Prostate gland (tissue), 2 donors: Measurements from ENCODE around the gene CCDC34. TPM values are rescaled to one million over a fixed set of nuclear protein-coding genes. Genes with fewer than 3 reads are reported as not detected.

Experiments
- DNase-seq: peaks from one replicate; pipeline ENCODE4 v3.0.0-alpha.2; 2019; ENCODE audit warnings: low spot score
- H3K27ac ChIP-seq, 2 donors: fragments of 200-600 bp; sonication (generic); 2 replicates each; pipeline ENCODE4 v1.5.1; 2017 to 2019
- H3K27me3 ChIP-seq: fragments of 200-600 bp; sonication (generic); replicated peaks from 2 replicates; pipeline ENCODE4 v1.5.1; 2019; ENCODE audit not compliant: insufficient read depth
- H3K36me3 ChIP-seq, 2 donors: fragments of 200-600 bp; sonication (generic); 1 replicate in 1 of 2; 2 replicates in 1 of 2; pipeline versions ENCODE4 v1.5.1 to v1.8.1; 2017 to 2019
- H3K4me1 ChIP-seq: fragments of 200-600 bp; sonication (generic); replicated peaks from 2 replicates; pipeline ENCODE4 v1.5.1; 2019
- H3K4me3 ChIP-seq, 2 donors: fragments of 200-600 bp; sonication (generic); 2 replicates each; pipeline ENCODE4 v1.5.1; 2017 to 2019
- H3K9me3 ChIP-seq: fragments of 200-600 bp; sonication (generic); 2 replicates; pipeline ENCODE4 v1.5.1; 2017
- POLR2A ChIP-seq: fragments of 450-650 bp; IDR thresholded peaks from one replicate; pipeline ENCODE4 v1.6.1; 2016; ENCODE audit warnings: antibody characterized with exemption, mild to moderate bottlenecking
- POLR2AphosphoS5 ChIP-seq: sonication (generic); formaldehyde crosslinking; IDR thresholded peaks from one replicate; pipeline ENCODE4 v1.6.1; 2017; ENCODE audit warnings: antibody characterized with exemption
- WGBS: methylation state at CpG from one replicate; pipeline ENCODE4 v1.1.5; 2018; 5-methylcytosine and 5-hydroxymethylcytosine counted together
- intact Hi-C: fragments of 100-400 bp; cut with DNase I; formaldehyde crosslinking; loops from one replicate; pipeline ENCODE4 v1.14.2; 2022
- total RNA-seq, 2 donors: library from RNA; depleted of rRNA; stranded (reverse); fragments of >200 nt; gene quantifications; one replicate each; pipeline ENCODE4 v1.1.0, GENCODE V29; 2016
- TF ChIP-seq, protein P1 (sequence below), 4 experiments: fragments of 200-600 bp in 2 of 4; fragments of 450-650 bp in 2 of 4; sonication (generic) in 2 of 4; IDR thresholded peaks; 1 replicate in 3 of 4; 2 replicates in 1 of 4; pipeline ENCODE4 v1.5.1; 2016 to 2019; ENCODE audit warnings: antibody characterized with exemption in 4 of 4, mild to moderate bottlenecking in 2 of 4, moderate library complexity in 2 of 4

CCDC34 gene
- total RNA-seq, 2 donors from 2014 or later = 5.7 to 6.7 TPM

DNA sequence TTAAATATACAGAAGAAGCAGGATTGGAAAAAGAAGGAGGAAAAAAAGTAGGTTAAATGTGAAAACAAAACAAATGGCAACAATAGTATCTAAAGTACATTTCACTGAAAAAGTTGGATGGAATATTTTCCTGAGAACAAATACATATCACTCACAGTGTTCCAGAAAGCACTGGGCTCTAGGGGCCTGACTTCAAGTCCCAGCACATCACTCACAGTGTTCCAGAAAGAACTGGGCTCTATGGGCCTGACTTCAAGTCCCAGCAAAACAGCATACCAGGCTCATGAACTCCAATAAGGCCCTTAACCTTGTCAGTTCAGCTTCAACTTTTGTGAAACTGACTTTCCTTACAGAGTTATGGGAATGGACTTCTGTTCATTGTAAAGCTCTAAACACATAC, 46.0 kb upstream of the CCDC34 start:
- Histone ChIP-seq H3K36me3 (no peaks in the 10 kb centered on the region), H3K27me3 (no peaks in the 10 kb centered on the region), H3K9me3 (no peaks in the 10 kb centered on the region), H3K4me3 (no peak overlapping the region), H3K4me1 (no peaks in the 10 kb centered on the region), H3K27ac (no peak overlapping the region)
- intact Hi-C loops = no loop called here
- TF ChIP-seq, protein P1, sequence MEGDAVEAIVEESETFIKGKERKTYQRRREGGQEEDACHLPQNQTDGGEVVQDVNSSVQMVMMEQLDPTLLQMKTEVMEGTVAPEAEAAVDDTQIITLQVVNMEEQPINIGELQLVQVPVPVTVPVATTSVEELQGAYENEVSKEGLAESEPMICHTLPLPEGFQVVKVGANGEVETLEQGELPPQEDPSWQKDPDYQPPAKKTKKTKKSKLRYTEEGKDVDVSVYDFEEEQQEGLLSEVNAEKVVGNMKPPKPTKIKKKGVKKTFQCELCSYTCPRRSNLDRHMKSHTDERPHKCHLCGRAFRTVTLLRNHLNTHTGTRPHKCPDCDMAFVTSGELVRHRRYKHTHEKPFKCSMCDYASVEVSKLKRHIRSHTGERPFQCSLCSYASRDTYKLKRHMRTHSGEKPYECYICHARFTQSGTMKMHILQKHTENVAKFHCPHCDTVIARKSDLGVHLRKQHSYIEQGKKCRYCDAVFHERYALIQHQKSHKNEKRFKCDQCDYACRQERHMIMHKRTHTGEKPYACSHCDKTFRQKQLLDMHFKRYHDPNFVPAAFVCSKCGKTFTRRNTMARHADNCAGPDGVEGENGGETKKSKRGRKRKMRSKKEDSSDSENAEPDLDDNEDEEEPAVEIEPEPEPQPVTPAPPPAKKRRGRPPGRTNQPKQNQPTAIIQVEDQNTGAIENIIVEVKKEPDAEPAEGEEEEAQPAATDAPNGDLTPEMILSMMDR (IDR thresholded peaks at IDR 0.05) = no peak
- TF ChIP-seq POLR2AphosphoS5 (no peak), POLR2A (no peak)
- DNase-seq = no peak

DNA sequence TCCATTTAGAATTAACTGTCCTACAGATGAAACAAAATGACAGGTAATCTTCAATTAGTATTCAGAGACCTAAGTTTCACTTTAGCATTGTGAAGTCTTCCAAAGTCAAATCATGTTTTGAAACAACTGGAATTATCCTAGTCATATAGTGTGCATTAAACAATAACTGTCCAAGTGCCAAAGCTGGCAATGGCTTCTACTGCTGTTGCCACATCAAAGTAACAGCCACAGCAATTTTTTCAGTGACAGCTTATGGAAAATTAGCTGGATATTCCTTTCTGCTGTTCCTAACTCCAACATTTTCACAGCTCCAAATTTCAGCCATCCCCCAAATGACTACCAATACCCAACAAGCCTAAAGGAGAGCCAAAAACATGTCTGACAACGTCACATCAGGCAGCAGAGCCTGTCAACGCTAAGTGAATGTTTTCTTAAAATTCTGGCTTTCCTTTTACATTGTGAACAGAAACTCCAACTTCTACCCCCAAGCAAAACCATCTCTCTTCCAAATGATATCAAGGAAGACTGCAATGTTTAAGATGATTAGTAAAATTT, 45.3 kb upstream of the CCDC34 start:
- H3K27ac ChIP-seq = no peak overlapping the region
- H3K27me3 ChIP-seq = no peaks in the 10 kb centered on the region
- no peaks in the 10 kb centered on the region for H3K4me1 ChIP-seq
- WGBS = 83% methylated on average over 2 of the region's 2 CpGs
- H3K4me3 ChIP-seq = no peak overlapping the region
- no peaks in the 10 kb centered on the region for H3K9me3 ChIP-seq
- no peaks in the 10 kb centered on the region for H3K36me3 ChIP-seq
- no peak for DNase-seq
- intact Hi-C loops = no loop called here
- no peak for TF ChIP-seq POLR2A
- TF ChIP-seq POLR2AphosphoS5 = no peak
- TF ChIP-seq, protein P1 (IDR thresholded peaks at IDR 0.05) = no peak

DNA sequence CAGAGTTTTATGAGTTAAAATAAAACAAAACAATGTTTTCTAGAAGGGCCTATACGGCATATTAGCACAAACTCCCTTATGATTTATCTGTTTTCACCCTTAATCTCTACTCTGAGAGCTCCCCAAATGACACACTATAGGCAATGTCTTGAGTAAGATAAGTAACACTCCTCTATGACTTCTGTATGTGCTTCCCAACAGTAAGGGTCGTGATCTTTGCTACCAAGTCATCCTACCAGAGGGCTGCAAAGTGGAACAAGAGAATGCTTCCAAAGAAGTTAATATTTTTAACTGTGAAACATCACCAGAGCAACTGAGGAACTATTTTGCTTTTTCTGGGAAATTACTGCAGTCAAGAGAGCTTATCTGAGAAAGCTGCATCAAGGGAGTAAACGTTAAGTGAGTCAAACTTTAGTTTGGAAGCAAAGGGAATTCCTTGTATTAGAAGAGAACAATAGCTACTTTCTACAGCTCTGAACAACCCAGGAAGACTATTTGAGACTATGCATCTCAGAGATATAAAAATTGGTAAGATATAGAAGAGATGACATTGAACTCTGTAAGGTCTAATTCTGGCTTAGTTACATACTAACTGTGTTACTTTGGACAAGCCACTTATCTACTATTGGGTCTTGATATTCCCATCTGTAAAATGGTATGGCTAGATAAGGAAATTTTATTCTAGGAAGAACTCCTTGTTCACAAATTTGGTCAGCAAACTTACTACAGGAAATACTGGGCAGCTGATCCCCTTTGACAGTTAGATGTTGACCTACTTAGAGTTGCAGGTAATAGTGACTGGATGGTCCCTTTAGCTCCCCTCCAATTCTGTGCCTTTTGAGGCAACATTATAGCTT, 43.7 kb upstream of the CCDC34 start:
- no peak for DNase-seq
- Histone ChIP-seq H3K27me3 (no peaks in the 10 kb centered on the region), H3K4me1 (peaks cover 5% of the 10 kb centered on the region), H3K36me3 (no peaks in the 10 kb centered on the region), H3K27ac (no peak overlapping the region), H3K9me3 (no peaks in the 10 kb centered on the region), H3K4me3 (no peak overlapping the region)
- TF ChIP-seq POLR2A = no peak
- no peak for TF ChIP-seq POLR2AphosphoS5
- TF ChIP-seq, protein P1 (IDR thresholded peaks at IDR 0.05) = no peak
- intact Hi-C loops = no loop called here
- 77% methylated on average over 3 of the region's 3 CpGs for WGBS

DNA sequence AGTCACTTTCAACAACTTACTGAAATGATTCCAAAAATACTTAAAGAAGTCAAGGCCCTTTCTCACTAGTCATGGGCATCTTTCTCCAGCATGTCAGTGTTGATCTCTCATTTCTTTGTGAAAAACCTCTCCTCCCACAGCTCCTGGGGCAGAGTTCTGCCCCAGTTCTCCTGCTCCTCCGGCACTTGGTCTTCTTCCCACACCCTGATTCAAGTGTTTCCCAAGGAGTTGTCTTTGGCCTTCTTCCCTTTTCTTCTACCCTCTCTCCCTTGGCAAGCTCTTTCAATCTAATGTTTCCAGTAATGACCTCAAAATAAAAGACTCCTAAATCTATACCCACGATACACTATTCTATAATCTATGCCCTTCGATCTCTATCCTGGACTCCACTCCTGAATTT, 42.1 kb upstream of the CCDC34 start:
- no peak for DNase-seq
- 71% methylated on average over 3 of the region's 3 CpGs for WGBS
- no peaks in the 10 kb centered on the region for H3K36me3 ChIP-seq
- no peaks in the 10 kb centered on the region for H3K9me3 ChIP-seq
- no peak overlapping the region for H3K4me3 ChIP-seq
- H3K27ac ChIP-seq = no peak overlapping the region
- peaks cover 5% of the 10 kb centered on the region for H3K4me1 ChIP-seq
- intact Hi-C loops = no loop called here
- no peaks in the 10 kb centered on the region for H3K27me3 ChIP-seq
- TF ChIP-seq POLR2A = no peak
- no peak for TF ChIP-seq POLR2AphosphoS5
- TF ChIP-seq, protein P1 (IDR thresholded peaks at IDR 0.05) = no peak

DNA sequence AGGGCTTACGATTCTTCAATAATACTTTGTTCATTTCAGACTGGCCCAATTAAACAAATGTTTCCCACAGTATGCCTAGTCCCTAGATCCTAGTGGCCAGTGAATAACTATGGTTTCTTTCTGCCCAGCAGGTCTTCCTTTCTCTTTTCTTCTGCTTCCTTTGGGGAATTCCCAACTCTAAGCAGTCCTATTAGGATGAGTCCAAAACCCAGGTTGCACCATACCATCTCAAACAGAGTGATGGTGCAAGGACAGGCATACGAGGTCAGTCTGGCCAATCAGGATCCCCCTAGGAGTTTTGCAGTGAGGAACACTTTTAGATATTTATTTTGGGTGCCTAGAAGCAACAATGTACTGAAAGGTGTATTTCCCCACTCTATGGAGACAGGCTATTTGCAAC, 41.4 kb upstream of the CCDC34 start:
- no peak overlapping the region for H3K27ac ChIP-seq
- intact Hi-C loops = no loop called here
- H3K27me3 ChIP-seq = no peaks in the 10 kb centered on the region
- DNase-seq = no peak
- no peak overlapping the region for H3K4me3 ChIP-seq
- H3K9me3 ChIP-seq = no peaks in the 10 kb centered on the region
- H3K4me1 ChIP-seq = peaks cover 5% of the 10 kb centered on the region
- TF ChIP-seq, protein P1 (IDR thresholded peaks at IDR 0.05) = no peak
- TF ChIP-seq POLR2A = no peak
- TF ChIP-seq POLR2AphosphoS5 = no peak
- no peaks in the 10 kb centered on the region for H3K36me3 ChIP-seq
- 88% methylated on average over 2 of the region's 2 CpGs for WGBS
